T-helper 2 cell treated with Interferon-gamma antibody and Interleukin-4, amounts not matched to agents 100 ng/mL and 5 ng/mL, for 36 hours (primary cell): Measurements from ENCODE around the gene POLR3E. TPM values are rescaled to one million over a fixed set of nuclear protein-coding genes. Genes with fewer than 3 reads are reported as not detected.

Experiments used
- intact Hi-C: fragments of 100-400 bp; cut with micrococcal nuclease; formaldehyde crosslinking; loops from one replicate; pipeline ENCODE4 v1.15.1; 2023
- total RNA-seq: library from RNA; stranded (reverse); gene quantifications from 2 replicates; pipeline ENCODE4 v1.2.3, GENCODE V29; 2022

The POLR3E gene, protein sequence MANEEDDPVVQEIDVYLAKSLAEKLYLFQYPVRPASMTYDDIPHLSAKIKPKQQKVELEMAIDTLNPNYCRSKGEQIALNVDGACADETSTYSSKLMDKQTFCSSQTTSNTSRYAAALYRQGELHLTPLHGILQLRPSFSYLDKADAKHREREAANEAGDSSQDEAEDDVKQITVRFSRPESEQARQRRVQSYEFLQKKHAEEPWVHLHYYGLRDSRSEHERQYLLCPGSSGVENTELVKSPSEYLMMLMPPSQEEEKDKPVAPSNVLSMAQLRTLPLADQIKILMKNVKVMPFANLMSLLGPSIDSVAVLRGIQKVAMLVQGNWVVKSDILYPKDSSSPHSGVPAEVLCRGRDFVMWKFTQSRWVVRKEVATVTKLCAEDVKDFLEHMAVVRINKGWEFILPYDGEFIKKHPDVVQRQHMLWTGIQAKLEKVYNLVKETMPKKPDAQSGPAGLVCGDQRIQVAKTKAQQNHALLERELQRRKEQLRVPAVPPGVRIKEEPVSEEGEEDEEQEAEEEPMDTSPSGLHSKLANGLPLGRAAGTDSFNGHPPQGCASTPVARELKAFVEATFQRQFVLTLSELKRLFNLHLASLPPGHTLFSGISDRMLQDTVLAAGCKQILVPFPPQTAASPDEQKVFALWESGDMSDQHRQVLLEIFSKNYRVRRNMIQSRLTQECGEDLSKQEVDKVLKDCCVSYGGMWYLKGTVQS
- total RNA-seq = 63.1 and 68.0 TPM in 2 replicates

DNA sequence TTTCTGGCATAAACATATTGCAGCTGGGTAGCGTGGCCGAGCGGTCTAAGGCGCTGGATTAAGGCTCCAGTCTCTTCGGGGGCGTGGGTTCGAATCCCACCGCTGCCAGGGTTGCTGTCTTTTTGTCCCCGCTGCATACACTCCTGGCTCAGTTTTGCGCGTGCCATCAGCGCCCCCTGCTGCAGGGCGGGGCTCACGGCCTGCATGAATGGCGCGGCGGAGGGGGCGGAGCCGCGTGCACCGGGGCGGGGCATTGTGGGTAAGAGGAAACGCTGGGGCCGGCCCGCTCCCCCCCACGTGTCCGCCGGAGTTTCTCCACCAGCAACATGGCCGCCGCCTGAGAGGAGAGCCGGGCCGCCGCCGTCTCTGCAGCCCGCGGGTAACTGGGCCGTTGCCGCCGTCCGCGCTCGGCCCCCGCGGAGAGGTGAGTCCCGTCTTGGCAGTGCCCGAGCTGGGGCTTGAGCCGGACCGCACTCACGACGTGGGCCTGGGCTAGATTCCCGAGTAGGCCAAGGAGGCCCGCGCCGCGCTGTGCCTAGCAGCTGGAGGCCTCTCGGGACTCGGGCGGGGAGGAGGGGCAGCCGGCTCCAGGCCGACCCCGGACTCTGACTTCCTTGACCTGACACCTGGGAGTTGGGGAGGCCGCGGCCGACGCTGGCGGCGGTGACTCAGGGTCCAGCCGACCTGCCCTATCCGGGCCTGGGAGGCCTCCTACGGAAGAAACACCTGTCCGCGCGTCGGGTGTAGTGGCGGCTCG lies at the start of gene POLR3E:
POLR3E (plus strand) TSS at position 296 of the 757 bp plus-strand sequence. CDS start 5,560 bp downstream, outside the sequence.
- intact Hi-C loops = loop anchor here (1.0 to 5.0 kb wide), 8 partner anchors 56 to 650 kb away; partner anchors contain the start of genes CDR2, EEF2K, PDZD9 and UQCRC2

DNA sequence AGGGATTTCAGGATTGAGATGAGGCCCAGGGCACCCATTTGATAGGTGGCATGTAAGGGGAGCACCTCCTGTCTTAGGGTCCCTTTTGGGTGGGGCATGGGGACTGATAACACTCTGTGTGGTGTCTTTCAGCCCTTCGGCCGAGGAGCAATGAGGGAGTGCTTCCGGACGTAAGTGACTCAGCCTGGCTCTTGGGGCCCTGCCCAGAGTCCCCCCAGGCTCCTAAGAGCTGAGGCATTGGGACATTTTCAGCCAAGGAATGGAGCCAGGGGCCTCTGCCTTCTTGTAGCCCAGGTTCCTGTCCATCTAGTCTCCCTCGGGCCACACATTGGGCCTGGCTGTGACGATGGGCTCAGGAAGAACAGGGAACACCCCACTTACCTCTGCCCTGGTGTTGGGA lies 46.7 kb upstream of the POLR3E start:
- intact Hi-C loops = no loop called here

DNA sequence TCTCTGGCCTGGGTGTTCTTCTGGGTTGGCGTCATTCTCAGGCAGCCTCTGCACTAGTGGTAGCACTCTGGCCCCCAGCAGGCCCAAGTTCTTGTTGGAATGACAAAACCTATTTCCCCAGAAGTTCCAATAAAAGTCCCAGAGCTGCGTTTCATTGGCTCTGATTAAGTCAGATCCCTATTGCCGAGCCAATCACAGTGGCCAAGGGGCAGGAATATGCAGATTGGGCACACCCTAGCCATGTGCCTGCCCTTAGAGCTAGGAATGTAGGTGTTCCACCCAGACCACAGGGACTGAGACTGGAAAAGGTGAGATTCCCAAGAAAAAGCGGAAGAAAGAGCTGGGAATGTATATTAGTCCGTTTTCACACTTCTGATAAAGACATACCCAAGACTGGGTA lies 44.9 kb upstream of the POLR3E start:
- intact Hi-C loops = no loop called here

DNA sequence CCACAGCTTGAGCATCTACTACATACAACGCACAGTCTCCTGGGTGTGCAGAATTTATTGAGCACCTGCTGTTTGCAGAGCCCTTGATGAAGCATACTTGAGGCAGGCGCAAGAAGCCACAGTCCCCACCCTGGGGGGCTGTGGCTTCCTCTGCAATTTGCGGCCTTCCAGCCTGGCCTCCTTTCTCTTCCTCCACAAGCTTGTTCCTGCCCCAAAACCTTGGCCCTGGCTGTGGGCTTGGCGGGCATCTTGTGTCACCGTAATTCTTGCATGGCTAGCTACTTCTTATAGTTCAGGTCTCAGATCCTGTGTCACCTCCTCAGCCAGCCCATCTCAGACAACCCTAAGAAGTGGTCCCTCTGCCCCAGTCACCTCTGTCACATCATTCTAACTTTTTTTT lies 43.9 kb upstream of the POLR3E start:
- intact Hi-C loops = no loop called here

DNA sequence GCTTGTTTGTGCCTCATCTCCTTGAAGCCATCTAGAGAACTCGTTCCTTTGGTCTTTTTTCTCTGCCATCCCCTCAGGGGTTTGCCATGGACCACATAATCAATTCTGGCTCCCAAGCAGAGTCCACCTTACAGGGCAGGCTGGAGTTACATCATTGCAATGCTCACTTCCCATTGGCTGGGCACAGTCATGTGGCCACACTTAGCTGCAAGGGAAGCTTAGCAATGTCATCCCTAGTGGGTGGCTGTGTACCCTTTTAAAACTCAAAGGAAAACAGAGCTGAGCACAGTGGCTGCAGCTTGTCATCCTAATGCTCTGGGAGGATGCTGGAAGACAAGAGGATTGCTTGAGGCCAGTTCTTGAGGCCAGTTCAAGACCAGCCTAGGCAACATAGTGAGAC lies 41.9 kb upstream of the POLR3E start:
- intact Hi-C loops = no loop called here

DNA sequence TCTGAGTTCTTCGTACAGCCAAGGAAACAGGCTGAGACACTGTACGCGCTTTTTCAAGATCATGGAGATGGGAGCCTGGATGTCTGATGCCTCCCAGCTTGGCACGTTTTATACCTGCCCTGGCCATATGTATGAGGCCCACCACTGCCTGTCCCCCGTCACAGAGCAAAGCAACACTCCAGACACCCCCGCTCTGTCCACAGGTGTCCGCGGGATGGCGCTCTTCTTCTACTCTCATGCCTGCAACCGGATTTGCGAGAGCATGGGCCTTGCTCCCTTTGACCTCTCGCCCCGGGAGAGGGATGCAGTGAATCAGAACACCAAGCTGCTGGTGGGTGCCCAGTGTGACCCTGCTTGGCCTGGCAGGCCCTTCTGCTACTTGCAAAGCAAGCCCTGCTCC lies 39.8 kb upstream of the POLR3E start:
- intact Hi-C loops = no loop called here

DNA sequence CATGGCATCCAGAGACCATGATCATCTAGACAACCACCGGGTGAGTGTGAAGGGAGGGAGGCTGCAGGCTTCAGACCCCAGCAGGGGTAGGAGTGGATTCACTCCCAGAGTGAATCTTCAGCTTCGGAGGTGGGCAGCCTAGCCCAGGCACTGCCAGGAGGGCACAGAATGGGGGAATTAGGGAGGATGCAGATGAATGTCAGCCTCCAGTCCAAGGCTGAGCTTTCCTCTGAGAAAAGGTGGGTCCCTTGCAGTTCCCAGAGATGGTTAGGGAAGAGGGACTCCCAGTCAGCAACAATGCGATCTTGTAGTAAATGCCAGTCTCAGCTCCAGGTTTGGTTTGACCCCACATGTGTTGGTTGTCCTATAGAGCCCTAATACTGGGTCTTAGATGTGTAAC lies 36.7 kb upstream of the POLR3E start:
- intact Hi-C loops = no loop called here

DNA sequence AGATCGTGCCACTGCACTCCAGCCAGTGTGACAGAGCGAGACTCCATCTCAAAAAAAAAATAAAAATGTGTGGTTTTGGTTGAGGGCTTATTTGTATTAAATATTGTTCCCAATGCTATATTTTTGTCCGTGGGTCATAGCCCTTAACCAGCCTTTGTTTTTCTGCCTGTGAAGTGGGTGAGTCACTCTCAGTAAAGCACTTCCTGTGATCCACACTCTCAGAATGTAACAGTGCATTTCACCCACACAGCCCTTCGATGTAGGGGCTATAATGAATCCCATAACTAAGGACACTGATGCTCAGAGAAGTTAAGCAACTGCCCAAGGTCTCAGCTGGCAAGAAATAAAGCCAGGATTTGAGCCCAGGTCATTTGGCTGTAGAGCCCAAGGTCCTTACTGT lies 34.7 kb upstream of the POLR3E start:
- intact Hi-C loops = no loop called here

DNA sequence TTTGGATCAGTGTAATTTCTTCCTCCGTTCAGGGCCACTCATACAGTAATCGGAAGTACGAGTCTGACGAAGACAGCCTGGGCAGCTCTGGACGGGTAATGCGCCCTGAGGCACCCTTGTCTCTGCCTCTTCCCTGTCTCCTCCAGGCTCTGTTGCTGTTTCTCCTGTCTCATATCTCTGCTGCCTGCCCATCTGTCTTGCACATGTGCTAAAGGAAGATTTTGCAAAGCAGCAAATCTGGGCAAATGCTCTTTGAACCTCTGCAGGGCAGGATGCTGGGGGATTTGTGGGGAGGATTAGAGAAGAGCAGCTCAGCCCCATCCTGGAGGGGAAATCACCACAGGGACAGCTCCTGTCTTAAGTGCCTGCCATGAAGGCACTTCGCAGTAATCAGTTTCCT lies 32.4 kb upstream of the POLR3E start:
- intact Hi-C loops = no loop called here

DNA sequence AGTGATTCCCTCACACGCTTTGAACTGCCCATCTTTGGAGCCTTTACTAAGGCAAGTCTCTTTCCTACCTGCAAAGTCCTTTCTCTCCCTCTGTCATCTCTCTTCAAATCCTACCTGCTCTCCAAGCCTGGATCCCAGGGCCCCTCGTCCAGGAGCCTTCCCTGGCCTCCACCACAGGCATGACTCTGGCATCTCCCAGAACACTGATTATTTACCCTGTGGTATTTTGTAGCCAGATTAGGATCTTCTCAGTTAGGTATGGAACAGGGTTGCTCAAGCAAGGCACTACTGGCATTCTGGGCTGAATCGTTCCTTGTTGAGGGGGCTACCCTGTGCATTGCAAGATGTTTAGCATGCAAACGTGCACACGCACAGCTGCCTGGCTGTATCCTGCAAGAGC lies 31.9 kb upstream of the POLR3E start:
- intact Hi-C loops = no loop called here

DNA sequence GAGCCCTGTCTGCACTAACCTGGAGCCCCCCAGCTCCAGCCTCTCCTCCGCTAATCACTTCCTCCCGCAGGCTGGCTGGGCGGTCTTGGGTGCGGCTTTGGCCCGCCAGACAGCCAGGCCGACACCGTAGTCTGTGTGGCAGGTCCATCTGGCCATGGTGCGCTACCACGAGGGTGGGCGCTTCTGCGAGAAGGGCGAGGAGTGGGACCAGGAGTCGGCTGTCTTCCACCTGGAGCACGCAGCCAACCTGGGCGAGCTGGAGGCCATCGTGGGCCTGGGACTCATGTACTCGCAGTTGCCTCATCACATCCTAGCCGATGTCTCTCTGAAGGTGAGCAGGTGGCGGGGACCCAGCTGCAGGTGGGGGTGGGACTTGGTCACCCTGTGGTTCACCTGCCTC lies 30.7 kb upstream of the POLR3E start:
- intact Hi-C loops = no loop called here

DNA sequence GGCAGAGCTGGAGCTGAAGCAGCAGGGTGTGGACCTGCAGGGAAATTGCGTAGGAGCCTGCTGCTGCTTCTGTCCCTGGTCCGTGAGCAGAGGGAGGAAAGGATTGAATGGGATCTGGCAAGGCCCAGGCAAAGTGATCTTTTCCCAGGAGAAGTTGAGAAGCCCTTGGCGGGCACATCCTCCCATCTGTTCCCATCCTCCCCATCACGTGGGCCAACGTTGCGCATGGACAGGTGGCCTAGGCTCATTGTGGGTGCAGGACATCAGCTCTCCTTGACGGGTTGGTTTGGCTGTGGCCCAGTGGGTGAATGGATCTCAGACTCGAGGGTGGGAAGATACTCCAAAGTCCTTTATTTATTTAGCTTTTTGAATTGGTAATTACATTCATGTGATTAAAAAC lies 29.4 kb upstream of the POLR3E start:
- intact Hi-C loops = no loop called here

DNA sequence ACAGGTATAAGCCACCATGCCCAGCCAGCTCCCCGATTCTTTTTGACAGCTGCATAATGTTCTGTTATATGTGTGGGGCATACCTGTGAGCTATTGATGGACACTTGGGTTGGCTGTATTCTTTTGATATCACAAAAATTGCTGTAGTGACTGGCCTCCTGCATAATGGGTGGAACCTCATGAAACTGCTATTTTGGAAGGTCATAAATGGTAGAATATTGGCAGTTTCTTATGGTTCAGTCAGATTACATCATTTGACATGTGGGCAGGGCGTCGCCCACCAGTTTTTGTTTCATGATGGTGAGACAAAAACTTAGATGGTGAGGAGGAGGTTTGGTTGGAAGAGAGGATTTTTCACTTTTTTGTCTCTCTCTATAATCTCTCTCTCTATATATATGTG lies 26.7 kb upstream of the POLR3E start:
- intact Hi-C loops = no loop called here

DNA sequence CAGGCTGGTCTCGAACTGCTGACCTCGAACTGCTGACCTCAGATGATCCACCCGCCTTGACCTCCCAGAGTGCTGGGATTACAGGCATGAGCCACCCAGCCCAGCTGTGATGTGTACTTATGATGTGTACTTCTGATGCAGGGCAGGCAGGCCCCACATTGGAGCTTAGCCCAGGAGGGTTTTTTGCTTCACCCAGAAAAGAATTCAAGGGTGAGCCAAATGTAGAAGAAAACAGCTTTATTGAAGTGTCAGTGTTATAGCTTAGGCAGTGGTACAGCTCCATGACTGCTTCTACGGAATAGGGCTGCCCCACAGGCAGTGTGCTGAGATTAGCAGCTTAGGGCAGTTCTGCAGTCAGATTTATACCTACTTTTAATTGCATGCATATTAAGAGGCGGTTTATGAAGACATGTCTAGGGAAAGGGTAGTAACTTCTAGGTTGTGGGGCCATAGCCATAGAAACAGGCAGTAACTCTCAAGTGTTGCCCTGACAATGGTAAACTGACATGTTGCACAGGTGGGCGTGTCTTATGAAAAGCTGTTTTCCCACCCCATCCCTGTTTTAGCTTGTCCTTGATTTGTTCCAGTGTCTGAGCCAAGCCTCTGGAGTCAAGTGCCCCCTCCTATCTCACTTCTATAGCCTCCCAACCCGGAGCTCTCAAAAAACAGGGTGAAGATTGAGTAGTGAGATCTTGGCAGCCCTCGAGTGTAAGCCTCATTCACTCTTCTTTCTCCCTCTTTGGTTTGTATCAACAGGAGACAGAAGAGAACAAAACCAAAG lies 24.1 kb upstream of the POLR3E start:
- intact Hi-C loops = no loop called here

DNA sequence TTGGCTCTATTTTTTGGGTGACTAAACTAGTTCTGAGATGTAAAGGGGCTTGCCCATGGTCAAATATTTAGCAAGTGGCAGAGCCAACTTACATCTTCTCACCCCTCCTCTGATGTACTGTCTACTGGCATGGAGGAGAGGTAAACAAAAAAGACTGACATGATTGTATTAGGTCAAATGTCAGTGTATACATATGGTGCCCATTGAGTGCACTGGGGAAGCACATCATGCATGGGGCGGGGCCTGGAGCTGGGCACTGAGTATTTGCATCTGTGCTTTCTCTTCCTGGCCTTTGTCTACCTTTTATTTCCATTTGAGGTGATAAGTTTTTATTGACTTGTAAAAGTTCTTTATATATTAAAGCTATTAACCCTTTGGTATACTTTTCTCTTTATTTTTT lies 22.3 kb upstream of the POLR3E start:
- intact Hi-C loops = no loop called here

DNA sequence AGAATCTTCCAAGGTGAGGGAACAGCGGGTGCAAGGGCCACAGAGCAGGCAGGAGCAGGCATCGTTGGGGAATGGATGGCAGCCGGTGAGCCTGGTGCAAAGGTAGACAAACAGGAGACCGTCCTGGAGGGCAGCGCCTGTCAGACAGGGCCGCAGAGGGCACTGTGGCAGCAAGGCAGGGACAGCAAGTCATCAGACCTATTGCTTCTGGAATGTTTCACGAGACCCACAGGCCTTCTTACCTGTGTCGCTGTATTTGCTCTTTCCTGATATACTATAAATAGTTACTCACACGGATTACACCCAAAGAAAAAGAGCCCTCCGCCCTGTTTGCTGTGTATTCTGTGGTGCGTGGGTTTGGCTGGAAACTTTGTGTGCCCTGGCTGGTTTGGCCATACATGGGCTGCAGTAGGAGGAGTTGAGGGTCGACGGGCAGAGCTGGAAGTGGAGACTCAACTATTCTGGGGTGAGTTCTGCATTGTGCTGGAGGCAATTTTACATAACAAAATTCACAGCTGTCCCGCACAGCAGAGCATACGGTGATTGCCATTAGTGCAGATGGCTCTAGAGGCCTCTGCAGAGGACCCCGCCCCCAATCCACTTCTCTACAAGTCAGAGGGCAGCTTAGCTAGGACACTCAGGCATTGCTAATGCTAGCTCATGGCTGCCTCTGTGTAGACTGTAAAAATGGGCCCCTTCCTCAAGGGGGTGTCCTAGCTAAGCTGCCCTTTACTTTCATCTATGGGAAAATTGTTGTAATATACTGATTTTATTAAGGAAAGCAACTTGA lies 18.6 kb upstream of the POLR3E start:
- intact Hi-C loops = no loop called here

DNA sequence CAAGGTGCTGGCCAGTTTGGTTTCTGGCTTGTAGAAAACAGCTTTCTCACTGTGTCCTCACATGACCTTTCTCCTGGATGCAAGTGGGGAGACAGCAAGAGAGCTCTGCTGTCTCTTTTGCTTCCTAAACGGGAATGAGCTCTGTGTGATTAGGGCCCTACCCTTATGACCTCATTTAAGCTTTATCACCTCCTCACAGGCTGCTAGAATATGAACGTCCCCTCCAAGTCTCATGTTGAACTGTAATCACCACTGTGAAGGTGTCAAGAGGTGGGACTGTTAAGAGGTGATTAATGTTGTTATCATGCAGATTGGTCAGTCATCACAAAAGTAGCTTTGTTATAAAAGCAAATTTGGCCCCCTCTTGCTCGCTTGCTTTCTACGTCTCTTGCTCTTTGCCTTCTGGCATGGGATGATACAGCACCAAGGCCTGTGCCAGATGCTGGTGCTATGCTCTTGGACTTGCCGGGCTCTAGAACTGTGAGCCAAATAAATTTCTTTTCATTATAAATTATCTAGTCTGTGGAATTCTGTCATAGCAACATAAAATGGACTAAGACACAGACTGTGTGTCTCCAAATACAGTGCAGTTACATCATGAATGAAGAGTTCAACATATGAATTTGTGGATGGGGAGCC lies 14.8 kb upstream of the POLR3E start:
- intact Hi-C loops = no loop called here

DNA sequence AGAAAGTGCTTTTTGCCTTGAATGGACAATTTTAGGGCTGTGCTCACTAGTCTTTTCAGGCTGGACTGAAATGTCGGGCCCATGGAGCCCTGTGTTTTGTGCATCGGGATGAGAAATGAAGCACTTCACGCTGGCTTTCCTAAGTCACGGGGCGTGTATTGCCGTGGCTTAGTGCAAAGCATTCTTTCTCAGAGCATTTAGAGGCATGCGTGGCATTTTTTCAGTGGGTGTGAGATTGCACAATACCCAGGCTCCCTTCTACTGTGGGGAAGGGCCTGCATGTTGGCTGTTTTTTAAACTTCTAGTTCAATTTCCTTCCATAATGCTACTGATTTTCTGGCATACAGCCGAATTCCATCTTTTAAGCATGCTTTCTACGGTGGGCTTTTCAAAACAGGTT lies 12.6 kb upstream of the POLR3E start:
- intact Hi-C loops = no loop called here

DNA sequence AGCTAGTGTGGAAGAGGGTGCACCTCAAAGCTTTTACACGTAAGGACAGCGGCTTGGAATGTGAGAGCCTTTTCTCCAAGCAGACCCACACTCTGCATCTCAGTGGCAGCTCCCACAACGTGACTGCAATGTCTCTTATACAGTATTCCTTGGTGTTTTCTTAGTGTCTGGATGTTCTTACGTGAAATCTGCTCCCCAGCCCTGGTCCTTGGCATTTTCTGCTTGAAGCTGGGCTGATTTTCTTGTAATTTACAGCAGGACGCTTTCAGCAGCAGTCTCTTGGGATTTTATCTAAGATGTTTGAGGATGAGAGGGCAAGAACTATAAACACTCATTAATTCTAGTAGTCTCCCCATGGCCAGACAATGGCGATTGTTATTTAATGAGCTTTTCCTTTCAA lies 12.1 kb upstream of the POLR3E start:
- intact Hi-C loops = no loop called here

DNA sequence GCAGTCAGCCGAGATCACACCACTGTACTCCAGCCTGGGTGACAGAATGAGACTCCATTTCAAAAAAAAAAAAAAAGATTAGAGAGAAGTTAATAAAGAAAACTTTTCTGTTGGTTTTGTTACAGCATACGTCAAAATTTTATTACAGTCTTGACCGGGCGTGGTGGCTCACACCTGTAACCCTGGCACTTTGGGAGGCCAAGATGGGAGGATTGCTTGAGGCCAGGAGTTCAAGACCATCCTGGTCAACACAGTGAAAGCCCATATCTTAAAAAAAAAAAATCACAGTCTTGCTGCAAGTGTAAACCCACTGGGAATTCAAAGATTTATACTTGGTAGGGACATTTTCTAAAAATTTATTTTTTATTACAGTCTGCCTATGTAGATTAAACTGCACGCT lies 6.2 kb upstream of the POLR3E start:
- intact Hi-C loops = no loop called here
